Stomach (tissue), 9 donors: ENCODE data around the gene TBCD. TPM values are rescaled to one million over a fixed set of nuclear protein-coding genes. Genes with fewer than 3 reads are reported as not detected.
"Not testable (repeated sequence)": the region's sequence is repeated elsewhere in the genome, so short reads cannot be mapped to it uniquely, and the experiment has no call there.

Experiments
- DNase-seq, 2 donors: peaks; one replicate each; pipeline versions ENCODE4 v3.0.0 to v3.0.0-alpha.2; 2013 to 2019
- H3K27ac ChIP-seq, 5 donors: fragments of 200-600 bp in 4 of 5; sonication (generic) in 4 of 5; one replicate each; pipeline ENCODE4 v1.5.1; 2013 to 2019; ENCODE audit warnings: mild to moderate bottlenecking in 1 of 5, moderate library complexity in 1 of 5
- H3K27me3 ChIP-seq, 3 donors: fragments of 200-600 bp; sonication (generic); one replicate each; pipeline ENCODE4 v1.5.1; 2017 to 2019; ENCODE audit warnings: mixed run types in 1 of 3
- H3K36me3 ChIP-seq, 4 donors: fragments of 200-600 bp; sonication (generic); 1 replicate in 3 of 4; 2 replicates in 1 of 4; pipeline ENCODE4 v1.5.1; 2016 to 2019
- H3K4me1 ChIP-seq, 4 donors: fragments of 200-600 bp; sonication (generic); one replicate each; pipeline ENCODE4 v1.5.1; 2016 to 2019
- H3K4me3 ChIP-seq, 4 donors: fragments of 200-600 bp; sonication (generic) in 3 of 4; one replicate each; pipeline ENCODE4 v1.5.1; 2016 to 2019; ENCODE audit warnings: mild to moderate bottlenecking in 1 of 4
- H3K9me3 ChIP-seq, 4 donors: fragments of 200-600 bp; sonication (generic); one replicate each; pipeline ENCODE4 v1.5.1; 2016 to 2019
- EP300 ChIP-seq: sonication (generic); formaldehyde crosslinking; IDR thresholded peaks from one replicate; pipeline ENCODE4 v1.6.1; 2017; ENCODE audit warnings: antibody characterized with exemption
- POLR2A ChIP-seq, 4 donors: fragments of 450-650 bp; IDR thresholded peaks; one replicate each; pipeline ENCODE4 v1.6.1; 2016; ENCODE audit warnings: antibody characterized with exemption in 4 of 4, control low read depth in 2 of 4, mild to moderate bottlenecking in 1 of 4, moderate library complexity in 1 of 4
- POLR2AphosphoS5 ChIP-seq, 3 donors: sonication (generic); formaldehyde crosslinking; IDR thresholded peaks; one replicate each; pipeline ENCODE4 v1.6.1; 2016; ENCODE audit warnings: antibody characterized with exemption in 3 of 3
- WGBS, 5 donors: extraction: QIAGEN DNeasy Blood & Tissue Kit in 3 of 5; methylation state at CpG; one replicate each; pipeline versions ENCODE4 v1.1.5 to v1.1.7; 2013 to 2018; 5-methylcytosine and 5-hydroxymethylcytosine counted together
- intact Hi-C: fragments of 100-400 bp; cut with DNase I; formaldehyde crosslinking; loops from one replicate; pipeline ENCODE4 v1.15.1; 2023; ENCODE audit warnings: low total_unique reads
- polyA plus RNA-seq, 3 donors: library from polyadenylated mRNA; stranded (reverse); fragments of 200-250 nt; gene quantifications; one replicate each; pipeline ENCODE4 v1.2.3, GENCODE V29; 2013
- total RNA-seq, 5 donors: library from RNA; depleted of rRNA; stranded (reverse); fragments of >200 nt; gene quantifications; one replicate each; pipeline versions ENCODE4 v1.1.0 to v1.2.3, GENCODE V29; 2014 to 2016
- TF ChIP-seq, protein P1 (sequence below), 7 experiments: fragments of 450-650 bp in 4 of 7; fragments of 200-600 bp in 3 of 7; sonication (generic) in 3 of 7; IDR thresholded peaks; one replicate each; pipeline ENCODE4 v1.5.1; 2016 to 2019; ENCODE audit warnings: antibody characterized with exemption in 7 of 7, control low read depth in 2 of 7, mild to moderate bottlenecking in 1 of 7
- donor health status: healthy with polysubstance abuse.
- donor health status: Bipolar disorder and iron deficiency.
- donor health status: healthy.

TBCD gene
- total and polyA plus RNA-seq, 8 donors: 51.2 to 155 (median 101) TPM

DNA sequence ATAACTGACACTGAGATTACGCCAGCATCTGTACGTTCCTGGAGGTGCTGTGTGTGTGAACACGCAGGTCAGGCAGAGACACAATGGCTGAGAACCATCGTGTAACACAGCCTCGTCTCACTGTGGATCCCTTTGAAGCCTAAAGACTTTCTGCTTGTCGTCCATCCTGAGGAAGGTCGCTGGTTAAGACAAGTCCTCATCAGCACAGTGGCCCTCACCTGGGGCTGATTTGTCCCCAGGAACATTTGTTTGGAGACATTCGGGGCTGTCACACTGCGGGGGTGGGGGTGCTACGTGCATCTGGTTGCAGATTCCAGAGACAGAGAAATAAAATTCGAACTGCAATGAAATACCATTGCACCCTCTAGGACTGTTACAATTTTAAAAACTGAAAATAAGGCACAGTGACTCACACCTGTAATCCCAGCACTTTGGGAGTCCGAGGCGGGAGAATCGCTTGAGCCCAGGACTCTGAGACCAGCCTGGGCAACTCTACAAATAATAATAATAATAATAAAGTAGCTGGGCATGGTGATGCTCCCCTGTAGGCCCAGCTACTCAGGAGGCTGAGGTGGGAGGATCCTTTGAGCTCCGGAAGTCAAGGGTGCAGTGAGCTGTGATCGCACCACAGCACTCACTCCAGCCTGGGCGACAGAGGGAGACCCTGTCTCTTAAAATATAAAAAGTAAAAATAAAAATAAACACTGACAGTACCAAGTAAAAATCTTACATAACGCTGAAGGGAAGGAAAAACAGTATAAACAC, 215.6 kb downstream of the TBCD start:
- Histone ChIP-seq H3K4me1 (peaks cover 0 to 11% (median 10%) of the 10 kb centered on the region in 4 donors), H3K9me3 (no peaks in the 10 kb centered on the region), H3K27ac (no peak overlapping the region), H3K27me3 (no peaks in the 10 kb centered on the region), H3K4me3 (no peak overlapping the region), H3K36me3 (no peaks in the 10 kb centered on the region)
- 88 to 90% (median 88%) methylated on average over 18 of the region's 18 CpGs for WGBS, 5 donors
- intact Hi-C loops: no loop called here
- no peak for DNase-seq
- TF ChIP-seq EP300 (no peak), POLR2AphosphoS5 (IDR thresholded peaks at IDR 0.05) (no peak), POLR2A (IDR thresholded peaks at IDR 0.05) (no peak)
- TF ChIP-seq, protein P1, sequence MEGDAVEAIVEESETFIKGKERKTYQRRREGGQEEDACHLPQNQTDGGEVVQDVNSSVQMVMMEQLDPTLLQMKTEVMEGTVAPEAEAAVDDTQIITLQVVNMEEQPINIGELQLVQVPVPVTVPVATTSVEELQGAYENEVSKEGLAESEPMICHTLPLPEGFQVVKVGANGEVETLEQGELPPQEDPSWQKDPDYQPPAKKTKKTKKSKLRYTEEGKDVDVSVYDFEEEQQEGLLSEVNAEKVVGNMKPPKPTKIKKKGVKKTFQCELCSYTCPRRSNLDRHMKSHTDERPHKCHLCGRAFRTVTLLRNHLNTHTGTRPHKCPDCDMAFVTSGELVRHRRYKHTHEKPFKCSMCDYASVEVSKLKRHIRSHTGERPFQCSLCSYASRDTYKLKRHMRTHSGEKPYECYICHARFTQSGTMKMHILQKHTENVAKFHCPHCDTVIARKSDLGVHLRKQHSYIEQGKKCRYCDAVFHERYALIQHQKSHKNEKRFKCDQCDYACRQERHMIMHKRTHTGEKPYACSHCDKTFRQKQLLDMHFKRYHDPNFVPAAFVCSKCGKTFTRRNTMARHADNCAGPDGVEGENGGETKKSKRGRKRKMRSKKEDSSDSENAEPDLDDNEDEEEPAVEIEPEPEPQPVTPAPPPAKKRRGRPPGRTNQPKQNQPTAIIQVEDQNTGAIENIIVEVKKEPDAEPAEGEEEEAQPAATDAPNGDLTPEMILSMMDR (IDR thresholded peaks at IDR 0.05): no peak

DNA sequence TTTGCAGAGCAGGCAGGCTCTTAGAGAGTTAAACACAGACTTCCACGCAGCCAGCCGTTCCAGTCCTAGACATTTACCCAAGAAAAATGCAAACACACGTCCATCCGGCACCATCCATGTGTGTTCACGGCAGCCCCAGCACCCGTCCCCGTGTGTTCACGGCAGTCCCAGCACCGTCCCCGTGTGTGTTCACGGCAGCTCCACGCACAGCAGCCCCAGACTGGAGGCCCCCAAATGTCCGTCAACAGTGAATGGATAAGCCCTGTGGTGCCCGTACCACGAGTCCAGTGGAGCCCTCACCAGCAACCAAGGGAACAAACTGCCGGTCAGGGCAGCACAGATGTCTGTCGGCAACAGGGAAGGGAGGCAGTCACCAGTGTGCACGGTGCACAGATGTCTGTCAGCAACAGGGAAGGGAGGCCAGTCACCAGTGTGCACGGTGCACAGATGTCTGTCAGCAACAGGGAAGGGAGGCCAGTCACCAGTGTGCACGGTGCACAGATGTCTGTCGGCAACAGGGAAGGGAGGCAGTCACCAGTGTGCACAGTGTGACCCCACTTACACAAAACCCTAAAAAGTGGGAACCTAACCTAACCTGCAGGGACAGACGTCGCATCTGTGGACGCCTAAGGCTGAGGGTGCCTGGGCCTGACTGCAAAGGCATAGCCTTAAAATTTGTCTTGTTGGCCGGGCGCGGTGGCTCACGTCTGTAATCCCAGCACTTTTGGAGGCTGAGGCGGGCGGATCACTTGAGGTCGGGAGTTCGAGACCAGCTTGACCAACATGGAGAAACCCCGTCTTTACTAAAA, 216.4 kb downstream of the TBCD start:
- H3K36me3 ChIP-seq, H3K27me3 ChIP-seq, H3K4me1 ChIP-seq, H3K4me3 ChIP-seq, H3K9me3 ChIP-seq, H3K27ac ChIP-seq, intact Hi-C loops: not testable (repeated sequence)
- DNase-seq: peak in 1 of 2 donors; percentile 21
- 43 to 66% (median 56%) methylated on average over 23 to 33 of the region's 33 CpGs for WGBS, 5 donors

DNA sequence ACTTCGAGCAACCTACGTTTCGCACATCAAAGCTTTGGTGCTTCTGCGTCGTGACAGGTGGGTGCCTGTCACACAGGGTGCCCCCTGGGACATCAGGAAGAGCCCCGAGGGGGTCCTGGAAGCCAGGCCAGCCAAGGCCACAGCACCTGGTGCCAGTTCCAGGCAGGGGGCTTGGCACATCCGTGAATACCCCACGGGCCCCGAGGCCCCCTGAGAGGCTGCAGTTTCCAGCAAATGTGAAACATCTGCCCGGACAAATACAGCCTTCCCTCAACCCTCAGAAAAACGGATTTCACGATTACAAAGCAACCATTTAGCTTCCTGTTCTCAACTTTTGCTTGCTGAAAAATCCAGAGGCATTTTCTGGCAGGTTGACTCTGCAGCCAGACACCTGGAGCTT, 218.2 kb downstream of the TBCD start:
- DNase-seq: no peak
- intact Hi-C loops: no loop called here
- no peaks in the 10 kb centered on the region for H3K36me3 ChIP-seq
- no peak for TF ChIP-seq EP300
- no peak for TF ChIP-seq POLR2AphosphoS5 (IDR thresholded peaks at IDR 0.05)
- TF ChIP-seq POLR2A (IDR thresholded peaks at IDR 0.05): no peak
- TF ChIP-seq, protein P1 (IDR thresholded peaks at IDR 0.05): no peak
- WGBS, 5 donors: 74 to 83% (median 77%) methylated on average over 9 to 12 of the region's 12 CpGs
- no peaks in the 10 kb centered on the region for H3K4me1 ChIP-seq
- H3K27me3 ChIP-seq: no peaks in the 10 kb centered on the region
- no peak overlapping the region for H3K27ac ChIP-seq
- no peak overlapping the region for H3K4me3 ChIP-seq
- no peaks in the 10 kb centered on the region for H3K9me3 ChIP-seq

DNA sequence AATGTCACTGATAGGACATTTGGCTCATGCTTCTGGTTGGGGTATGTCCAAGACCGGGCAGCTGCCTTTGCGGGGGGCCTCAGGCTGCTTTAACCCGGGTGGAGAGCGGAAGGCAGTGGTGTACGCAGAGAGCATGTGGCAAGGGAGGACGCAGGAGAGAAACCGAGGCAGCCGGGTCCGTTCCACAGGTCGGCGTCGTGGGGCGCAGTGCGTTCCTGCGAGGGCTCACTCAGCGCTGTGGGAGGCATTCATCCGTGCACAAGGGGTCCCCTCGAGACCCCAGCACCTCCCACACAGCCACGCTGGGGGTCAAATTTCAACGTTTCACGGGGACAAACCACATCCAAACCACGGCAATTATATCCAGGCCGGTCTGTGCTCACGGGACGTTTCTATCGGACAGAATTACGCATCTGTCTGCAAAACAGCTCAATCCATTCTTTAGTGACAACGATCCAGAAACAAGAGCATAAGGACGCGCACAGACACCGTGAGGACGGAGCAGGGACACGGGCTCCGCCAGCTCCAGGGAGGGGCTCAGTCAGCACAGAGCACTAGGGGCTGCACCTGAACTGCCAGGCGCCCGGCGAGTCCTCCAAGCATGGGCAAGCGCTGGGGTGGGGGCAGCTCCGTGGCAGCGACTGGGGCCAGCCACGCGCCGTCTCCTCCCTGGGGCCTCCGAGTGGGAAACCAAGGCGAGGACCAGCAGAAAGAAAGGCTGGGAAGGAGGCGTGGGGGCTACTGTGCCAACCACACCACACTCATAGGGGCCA, 219.1 kb downstream of the TBCD start:
- no peaks in the 10 kb centered on the region for H3K36me3 ChIP-seq
- WGBS, 5 donors: 87 to 96% (median 91%) methylated on average over 36 to 46 of the region's 46 CpGs
- intact Hi-C loops: no loop called here
- H3K27ac ChIP-seq: no peak overlapping the region
- H3K4me1 ChIP-seq: no peaks in the 10 kb centered on the region
- H3K4me3 ChIP-seq: no peak overlapping the region
- H3K9me3 ChIP-seq: no peaks in the 10 kb centered on the region
- DNase-seq: no peak
- H3K27me3 ChIP-seq: no peaks in the 10 kb centered on the region
- TF ChIP-seq, protein P1 (IDR thresholded peaks at IDR 0.05): no peak
